HG02623 (cell line): ENCODE measurements around the gene COTL1.

ENCODE experiments used
- ATAC-seq: cut with Tn5 transposase; IDR thresholded peaks from one replicate; pipeline ENCODE4 v1.9.1; 2021; ENCODE audit warnings: moderate library complexity; ENCODE audit not compliant: unreplicated experiment

COTL1 gene

DNA sequence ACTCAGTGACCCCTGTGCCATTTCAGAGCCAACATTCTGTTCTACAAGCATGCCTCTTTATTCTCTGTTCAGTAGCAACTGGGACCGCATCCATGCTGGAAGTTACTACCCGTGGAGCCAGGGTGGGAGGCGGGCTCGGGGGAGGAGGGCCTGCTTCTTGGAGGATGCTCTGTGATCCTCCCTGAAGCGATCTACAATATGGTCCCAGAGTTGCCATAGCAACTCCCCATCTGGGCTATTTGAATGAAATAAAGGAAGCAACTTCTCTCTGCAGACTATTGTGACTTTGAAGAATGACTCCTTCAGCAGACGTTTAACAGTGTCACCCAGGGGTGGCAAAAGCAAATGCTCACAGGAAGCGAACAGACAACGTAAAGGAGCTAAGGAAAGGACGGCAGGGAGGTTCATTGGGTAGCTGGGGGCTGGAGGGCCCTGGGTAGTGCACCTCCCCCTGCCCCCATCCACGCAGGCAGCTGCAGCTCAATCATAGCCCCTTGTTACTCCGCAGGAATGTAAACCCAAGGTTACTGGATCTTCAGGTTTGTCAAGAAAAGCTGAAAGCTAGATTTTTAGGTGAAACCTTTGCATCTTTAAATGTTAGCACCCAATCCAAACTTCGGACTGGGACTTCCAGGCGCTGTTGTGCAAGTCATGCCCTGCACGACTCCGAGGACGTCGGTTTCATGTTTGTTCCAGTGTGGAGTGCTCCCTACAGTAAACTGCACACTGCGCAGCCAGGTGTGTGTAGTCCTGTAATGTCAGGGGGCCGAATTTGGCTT, 62.3 kb downstream of the COTL1 start:
- no peak for ATAC-seq

DNA sequence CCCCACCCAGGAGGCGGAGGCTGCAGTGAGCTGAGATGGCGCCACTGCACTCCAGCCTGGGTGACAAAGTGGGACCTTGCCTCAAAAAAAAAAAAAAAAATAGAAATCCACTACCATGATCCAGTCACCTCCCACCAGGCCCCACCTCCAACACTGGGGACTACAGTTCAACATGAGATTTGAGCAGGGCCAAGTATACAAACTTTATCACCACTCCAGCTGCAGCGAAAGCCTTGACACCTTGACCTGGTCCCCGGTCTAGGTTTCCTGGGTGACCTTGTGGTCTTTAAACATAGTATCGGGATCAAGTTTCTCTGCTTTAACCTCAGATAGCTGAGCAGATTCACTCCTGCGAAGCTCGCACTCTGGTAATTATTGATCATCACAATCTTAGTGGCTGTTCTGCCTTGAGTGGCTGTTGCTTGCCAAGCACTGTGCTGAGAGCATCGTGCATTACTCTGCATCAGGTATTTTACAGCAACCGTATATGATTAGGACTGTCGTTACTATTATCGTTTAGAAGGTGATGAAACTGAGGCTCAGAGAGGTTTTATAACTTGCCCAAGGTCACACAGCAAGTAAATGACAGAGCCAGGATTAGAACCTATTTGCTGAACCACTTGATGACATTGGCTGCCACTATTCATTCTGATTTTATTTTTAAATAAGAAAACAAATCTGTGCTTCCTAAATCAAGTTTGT, 63.1 kb downstream of the COTL1 start:
- no peak for ATAC-seq

DNA sequence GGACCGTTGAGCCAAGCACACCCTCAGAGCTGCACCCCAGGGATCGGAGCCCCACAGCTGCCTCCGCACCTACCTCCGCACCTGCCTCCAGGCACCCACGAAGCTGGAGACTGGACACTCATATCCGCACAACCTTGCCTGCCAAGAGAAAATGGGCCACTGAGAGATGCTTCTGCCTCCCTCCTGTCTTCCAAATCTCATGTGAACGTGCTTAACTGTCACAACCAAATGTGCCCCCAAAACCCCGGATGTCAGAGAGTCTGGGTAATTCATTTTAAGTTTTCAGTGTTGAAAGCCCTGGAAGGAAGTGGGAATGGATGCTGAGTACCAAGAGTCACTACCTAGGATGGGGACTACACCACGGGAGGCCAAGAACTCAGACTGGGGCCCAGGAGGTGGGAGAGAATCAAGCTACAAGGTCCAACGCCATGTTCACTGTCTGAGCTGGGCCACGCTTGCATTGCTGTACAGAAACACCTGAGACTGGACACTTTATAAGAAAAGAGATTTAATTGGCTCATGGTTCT, 63.9 kb downstream of the COTL1 start:
- ATAC-seq: no peak

DNA sequence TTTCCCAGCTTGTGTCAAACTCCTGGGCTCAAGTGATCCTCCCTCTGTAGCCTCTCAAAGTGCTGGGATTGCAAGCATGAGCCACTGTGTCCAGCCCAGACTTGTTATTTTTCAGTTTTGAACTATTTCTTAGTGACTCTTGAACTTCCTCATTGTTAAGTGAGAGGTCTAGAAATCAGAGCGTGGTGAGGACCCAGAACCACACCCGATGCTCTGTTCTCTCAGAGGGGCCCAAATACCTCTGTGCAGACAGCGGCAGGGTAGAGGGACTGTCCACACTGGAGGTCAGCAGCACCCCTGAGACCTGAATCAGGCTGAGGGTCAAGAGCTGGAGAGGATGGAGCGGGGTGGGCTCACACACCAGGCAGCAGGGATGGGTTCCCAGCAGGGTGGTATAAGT, 65.7 kb downstream of the COTL1 start:
- ATAC-seq: no peak

DNA sequence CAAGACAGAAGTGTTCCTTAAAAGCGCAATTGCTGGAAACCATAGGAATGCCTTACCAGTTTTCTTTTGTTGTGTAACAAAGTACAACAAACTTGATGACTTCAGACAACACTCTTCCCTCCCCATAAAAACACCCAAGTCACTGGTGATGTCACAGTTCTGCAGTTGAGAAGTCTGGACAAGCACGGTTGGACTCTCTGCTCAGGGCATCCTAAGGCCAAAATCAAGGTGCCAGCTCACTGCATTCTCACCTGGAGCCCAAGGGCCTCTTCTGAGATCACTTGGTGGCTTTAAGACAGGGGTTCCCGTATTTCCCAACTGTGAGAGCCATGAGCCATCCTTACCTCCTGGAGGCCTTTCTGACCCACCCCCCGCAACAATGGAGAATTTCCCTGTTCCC, 67.8 kb downstream of the COTL1 start:
- no peak for ATAC-seq

DNA sequence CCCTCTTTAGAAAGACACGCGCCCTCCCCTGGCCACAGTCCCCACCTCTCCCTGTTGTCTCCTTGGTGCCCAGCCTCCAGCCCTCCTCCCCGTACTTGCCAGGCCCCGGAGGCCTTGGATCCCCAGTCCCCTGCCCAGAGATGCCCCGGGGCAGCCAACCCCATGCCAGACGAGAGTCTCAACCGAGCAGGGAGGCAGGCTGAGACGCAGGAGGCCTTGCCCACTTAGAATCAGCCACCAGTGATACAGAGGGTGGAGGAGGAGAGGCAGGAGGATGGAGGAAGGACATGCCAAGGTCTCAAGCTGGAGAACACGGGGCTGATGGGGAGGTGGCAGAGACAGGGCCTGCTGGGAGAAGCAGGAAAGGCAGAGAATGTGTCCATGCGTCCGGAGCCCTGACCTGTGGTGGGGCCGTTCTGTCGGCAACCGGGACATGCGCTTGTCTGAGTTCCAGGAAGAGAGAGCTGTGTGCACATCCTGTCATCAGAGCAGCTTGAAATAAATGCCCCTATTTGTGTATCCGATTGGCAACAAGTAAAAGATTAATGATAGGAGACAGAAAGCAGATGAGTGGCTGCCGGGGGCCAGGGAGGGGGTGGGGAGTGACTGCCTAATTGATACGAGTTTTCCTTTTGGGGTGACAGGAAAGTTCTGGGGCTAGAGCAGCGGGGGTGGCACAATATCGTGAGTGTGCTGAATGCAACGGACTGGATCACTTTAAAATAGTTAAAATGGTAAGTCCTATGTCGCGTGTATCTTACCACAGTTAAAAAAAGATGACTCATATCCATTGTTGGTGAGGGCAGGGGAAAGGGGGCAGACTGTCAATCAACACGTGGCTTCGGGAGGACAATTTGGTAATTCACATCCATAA, 68.7 kb downstream of the COTL1 start:
- ATAC-seq: no peak

DNA sequence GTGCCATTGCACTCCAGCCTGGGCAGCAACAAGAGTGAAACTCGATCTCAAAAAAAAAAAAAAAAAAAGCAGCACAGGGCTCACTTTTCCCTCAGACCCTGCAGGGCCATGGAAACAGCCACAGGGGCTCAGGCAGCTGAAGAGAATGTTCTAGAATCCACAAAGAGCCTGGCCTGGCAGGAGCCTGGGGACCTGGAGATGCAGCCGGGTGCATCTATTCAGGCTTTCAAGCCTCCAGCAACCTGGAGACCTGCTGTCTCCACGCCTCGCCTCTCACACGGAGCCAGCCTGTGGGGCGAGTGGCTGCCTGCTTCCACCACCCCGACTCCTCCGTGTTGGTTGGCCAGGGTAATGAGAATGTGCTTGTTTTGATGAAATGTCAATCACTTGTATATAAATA, 69.4 kb downstream of the COTL1 start:
- no peak for ATAC-seq

DNA sequence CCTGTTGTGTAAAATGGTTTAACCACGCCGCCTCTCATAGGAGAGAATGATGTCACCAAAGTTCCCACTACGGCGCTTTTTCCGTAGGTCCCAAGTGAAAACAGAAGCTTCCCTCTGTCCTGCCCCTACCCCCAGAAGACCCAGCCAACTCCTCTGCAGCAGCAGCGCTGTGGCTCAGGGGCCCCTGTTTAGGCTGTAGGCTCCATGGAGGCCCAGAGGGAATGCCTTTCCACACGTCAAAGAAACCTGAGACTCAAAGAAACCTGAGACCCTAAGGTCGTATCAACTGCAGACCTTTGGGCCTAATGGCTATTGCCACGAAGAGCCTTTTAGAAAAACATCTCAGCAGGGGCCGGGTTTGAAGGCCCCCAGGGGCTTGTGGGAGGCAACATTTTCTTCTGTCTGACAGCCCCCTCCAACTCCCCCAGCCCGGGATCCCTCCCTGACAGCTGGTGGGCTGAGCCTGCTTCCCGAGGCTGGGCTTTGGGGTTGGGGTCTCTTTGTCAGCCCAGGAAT, 70.3 kb downstream of the COTL1 start:
- ATAC-seq: no peak

DNA sequence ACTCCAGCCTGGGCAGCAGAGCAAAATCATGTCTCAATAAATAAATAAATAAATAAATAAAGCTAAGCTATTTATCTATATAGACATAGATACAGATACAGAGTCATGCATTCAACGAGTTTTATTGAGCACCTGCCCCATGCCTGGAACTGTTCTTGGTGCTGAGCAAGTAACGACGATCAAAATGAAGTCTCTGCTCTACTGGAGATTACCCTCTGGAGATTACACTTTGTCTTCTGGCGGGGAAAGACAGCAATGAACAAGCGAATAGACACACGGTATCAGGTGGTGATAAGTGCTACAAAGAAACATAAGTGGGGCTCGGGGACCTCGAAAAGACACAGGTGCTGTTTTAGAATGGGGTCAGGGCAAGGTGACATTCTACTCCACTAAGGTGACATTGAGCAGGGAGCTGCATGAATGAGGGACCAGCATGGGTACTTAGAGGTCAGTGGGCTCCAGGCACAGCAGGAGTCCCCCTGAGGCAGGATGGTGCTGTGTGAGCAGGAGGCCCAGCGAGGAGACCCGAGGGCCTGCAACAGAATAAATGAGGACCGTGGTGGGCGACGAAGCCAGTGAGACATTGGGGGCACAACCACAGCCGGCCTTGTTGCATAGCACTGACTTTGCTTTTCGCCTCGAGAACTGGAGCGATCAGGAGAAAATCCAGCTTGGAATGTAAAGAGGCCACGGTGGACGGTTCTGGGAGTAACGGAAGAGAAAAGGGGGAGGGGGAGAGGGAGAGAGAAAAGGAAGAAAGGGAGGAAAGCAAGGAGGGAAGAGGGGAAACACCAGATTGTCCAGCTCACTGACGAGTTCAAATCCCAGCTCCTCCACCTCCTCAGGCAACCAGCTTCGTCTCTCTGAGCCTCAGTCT, 71.0 kb downstream of the COTL1 start:
- ATAC-seq: no peak

DNA sequence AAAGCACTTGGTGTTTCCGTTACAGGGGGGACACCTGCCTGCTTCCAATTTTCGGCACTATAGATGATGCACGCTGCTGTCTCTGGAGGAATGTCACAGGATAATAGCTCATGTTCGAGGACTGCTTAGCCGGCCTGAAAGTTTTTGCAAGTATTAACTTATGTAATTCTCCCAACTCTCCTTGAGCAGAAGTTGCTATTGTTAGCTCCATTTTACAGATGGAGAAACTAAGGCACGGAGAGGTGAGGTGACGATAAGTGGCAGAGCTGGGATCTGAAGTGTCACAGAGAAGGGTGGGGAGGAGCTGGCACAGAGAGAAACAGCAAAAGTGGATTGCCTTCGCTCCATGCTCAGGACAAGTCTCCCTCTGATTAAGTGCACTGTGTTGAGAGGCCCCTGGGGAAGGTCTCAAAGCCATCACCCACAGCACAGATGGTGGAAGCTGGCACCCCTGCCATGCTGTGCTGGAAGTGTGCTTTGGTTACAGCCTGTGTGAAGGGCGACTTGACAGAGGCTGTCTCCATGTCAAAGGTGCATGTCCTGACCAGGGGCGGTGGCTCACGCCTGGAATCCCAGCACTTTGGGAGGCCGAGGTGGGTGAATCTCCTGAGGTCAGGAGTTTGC, 72.7 kb downstream of the COTL1 start:
- ATAC-seq: no peak

DNA sequence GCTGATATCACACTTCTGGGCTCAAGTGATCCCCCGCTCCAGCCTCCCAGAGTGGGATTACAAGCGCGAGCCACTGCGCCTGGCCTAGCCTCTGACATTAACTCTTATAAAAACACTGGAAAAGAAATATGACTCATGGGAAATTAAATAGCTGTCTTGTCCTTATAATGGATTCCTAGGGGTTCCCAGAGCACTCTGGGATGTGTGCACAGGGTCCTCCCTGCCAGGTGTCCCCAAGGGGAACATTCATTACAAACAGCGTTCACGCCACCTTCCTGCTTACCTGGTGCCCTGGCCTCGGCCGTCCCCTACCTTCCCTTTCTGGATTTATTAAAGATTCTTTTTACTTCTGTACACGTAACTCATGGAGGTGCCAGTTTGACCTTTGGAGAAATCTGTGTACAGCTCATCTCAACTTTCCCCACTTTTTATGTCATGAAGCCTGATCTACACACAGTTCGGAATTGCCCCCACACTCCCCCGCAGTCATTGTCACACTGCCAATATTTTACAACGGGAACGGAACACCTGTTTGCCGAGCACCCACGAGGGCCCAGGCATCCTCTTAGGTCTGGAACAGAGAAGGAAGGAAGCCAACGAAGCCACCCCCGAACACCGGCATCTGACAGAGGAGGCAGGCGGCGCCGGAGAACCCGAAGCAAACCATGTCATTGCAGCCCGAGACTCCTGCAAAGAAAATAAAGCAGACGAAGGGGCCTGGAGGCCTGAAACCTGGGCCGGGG, 73.7 kb downstream of the COTL1 start:
- ATAC-seq: no peak

DNA sequence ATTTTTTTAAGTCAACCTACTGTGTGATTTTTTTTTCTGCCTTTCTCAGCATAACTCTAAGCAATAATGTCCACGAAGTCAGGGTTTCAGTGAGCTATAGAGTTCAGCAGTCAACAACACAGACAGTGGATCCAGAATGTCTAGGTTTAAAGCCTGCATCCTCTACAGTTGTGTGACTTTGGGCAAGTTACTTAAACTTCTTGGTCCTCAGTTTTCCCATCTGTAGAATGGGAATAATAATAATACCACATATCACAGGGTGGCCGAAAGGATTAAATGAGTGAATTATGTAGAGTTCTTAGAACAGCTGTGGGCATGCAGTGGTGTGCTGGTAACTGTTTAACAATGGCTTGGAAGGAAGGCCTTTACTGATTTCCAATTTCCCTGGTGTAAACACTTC, 74.6 kb downstream of the COTL1 start:
- ATAC-seq: no peak

DNA sequence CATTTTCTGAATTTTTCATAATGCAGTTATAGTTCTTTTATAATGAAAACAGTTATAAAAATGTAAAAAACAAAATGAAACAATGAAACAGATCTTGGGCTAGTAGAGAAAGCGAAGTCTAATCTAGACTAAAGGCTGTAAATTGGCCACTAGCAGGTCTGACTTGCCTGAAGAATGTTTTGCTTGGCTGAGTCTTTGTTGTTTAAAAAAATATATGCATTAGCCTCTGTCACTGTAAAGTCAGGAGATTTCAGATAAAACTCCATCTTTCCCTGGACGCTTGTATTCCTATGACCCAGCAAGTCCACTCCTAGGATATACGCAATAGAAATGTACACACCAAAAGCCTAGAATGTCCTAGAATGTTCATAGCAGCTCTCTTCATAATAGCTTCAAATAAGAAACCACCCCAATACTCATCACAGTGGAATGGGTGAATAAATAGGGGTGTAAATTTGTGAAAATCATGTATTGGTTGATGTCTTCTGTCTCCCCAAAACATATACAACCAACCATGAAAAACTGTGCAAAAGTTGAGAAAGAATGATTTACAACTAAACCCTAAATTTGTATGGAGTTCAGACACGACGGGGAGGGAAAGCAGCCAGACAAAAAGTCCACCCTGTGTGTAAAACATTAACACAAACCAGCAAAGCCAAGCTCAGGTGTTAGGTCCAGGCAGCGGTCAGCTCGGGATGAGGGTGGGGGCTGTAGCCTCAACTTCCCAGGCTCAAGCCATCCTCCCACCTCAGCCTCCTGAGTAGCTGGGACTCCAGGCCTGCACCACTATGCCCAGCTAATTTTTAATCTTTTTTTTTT, 75.7 kb downstream of the COTL1 start:
- no peak for ATAC-seq

DNA sequence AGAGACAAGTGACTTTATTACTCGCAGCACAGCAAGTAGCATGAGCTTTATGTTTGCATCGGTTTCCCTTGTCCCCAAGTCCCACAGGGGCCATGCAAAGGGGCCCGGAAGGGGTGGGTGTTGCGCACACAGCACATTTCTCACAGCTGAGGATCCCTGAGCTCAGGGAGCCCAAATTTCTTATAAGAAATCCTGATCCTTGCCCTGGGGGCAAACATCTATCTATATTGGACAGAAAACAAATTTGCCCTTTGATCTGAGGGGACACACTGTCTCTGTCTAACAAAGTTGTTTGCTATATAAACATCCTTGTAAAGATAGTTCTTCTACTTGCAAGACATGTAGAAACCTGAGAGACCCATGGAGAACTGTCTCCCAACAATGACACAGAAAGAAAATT, 77.7 kb downstream of the COTL1 start:
- no peak for ATAC-seq

DNA sequence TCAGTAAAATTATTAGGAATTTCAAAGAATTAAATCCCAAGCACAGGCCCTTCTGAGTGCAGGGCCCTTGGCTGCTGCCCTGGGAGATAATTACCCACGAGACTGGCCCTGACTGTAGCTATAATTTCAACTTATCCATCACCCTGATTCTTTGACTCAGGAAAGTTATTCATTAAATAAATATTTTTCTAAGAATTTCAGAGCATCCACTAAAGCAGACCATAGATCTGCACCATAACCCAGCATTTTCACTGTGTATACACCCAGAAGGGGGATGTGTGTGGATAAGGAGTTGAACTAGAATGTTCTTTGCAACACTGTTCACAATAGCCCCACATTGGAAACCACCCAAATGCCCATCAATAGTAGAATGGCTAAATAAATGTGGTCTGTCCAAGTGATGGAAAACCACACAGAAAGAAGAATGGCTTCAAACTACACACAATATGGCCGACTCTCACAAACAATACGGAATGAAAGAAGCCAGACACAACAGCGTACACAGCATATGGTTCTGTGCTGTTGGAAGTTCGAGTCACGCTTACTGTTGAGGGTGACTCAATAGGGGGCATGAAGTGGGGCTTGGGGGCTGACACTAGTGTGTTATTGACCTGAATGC, 79.5 kb downstream of the COTL1 start:
- ATAC-seq: no peak

DNA sequence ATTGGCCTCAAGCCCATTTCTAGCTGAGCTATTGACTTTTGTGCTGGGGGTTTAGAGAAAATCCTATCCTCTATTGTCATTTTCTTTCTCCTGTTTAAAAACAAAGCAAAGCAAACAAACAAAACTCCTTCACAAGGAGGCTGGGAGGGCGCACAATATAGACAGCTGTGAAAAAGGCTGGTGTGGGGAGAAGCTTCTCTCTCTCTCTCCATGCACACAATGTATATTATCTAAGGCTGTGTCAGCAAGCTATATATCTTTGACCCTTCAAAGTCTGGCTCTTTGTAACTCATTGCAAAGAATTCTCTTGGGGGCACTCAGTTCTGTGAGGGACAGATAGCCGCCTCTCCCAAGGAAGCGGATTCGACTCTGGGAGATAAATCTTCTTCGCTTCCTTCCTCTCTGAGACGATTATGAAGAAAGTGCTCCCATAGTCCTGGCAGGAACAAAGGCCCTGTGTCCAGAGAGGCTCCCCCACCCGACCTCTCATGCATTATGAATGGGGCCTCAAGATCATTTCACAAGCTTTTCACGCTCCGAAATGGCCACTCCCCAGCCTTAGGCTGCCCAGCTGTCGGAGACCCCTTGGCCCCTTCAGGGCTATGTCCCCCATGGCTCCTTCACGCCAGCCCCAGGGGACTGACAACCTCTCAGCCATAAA, 80.3 kb downstream of the COTL1 start:
- ATAC-seq: no peak

DNA sequence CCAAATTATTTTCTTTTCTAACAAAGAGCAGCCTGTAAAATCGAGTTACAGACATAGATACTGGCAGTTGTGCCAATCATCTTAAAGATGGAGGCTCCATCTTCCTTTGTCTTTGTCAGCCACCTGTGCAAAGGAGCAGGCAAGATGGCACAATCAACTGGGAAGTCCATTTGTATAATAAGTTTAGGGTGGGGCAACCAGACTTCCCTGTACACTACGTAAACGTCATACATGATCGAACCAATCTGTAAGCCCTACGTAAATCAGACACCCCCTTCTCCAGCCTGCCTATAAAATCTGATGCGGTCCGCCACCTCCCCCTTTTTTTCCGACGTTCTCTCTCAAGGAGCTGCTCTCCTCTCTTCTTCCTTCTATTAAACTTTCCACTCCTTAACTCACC, 82.0 kb downstream of the COTL1 start:
- no peak for ATAC-seq
